ENCODE data around the gene SCNM1.
"Not testable (repeated sequence)": the region's sequence is repeated elsewhere in the genome, so short reads cannot be mapped to it uniquely, and the experiment has no call there.

Gene SCNM1

GRCh38 chr1:151147132-151147503, 18.8 kb upstream of the SCNM1 start:
- no peak for DNase-seq

GRCh38 chr1:151147665-151148064, 18.3 kb upstream of the SCNM1 start:
- no peak for DNase-seq

DNA sequence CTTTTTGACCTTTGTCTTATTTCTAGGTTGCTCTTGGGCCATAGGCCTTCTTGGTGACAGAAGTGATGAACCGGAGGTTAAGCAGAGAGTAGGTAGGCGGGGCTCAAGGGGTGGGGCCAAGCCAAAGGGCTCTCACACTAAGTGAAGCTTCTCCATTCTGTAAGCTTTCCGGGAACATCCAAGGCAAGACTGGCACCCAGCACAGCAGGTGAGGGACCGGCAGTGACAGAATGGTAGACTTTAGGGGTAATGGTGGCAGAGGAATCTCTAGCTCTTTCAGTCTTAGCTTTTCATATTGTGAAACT, 9.5 kb upstream of the SCNM1 start, which contains the start of gene TNFAIP8L2:
TSS of gene TNFAIP8L2 (plus strand) at position 135 of the 305 bp plus-strand sequence. CDS start 2,049 bp downstream, outside the sequence.
- no peak for DNase-seq

- no peak for DNase-seq
These were observed 8.8 kb upstream of the SCNM1 start for GRCh38 chr1:151157067-151157531.

GRCh38 chr1:151158326-151158725, 7.6 kb upstream of the SCNM1 start:
- DNase-seq: no peak

GRCh38 chr1:151158751-151159251, 7.1 kb upstream of the SCNM1 start:
- no peak for DNase-seq

GRCh38 chr1:151159373-151159772, 6.6 kb upstream of the SCNM1 start:
- no peak for DNase-seq

DNA sequence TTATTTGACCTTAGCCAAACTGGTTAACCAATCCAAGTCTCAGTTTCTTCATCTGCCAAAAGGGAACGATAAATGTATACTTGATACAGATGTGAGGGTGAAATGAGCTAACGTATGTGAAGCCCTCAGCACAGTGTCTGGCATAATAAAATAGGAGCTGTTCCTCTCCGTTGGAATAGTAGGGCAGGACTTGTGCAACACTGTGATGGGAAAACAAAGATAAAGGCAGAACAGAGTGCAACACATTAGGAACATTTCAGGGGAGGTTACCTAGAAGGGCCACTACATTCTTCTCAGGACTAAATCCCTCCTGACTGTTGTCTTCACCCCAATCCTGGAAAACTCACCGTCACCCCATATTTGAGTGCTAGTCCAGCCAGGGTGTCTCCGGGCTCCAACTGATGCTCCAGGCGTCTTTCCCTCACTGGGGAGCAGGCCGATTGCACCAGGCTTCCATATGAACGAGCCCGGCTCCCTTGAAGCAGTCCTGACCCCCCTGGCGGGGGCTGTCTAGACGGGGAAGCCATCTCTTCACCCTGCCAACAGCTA, 1.1 kb upstream of the SCNM1 start:
- no peak for DNase-seq

DNA sequence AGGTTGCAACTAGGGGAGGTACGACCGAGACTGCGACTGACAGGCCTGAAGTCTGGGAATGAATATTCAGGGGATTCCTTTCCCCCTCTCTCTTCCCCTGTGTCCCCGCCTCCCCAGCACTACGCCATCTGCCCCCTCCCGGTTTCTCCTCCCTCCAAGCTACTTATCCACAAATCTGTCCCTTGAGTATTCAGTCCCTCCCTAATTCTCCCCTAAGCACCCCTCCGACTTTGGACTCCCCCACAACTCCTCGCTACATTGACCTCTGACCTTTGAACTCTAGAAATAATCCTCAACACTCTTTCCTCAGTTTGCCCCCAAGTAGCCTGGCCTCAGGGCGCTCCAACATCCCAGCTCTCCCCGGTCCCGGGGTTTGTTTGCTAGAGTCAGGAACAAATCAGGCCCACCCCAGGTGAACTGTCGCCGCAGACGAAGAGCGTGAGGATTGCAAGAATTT, 635 bp upstream of the SCNM1 start:
- peak; percentile 16 for DNase-seq

- DNase-seq: no peak
These were observed 587 bp downstream of the SCNM1 start for GRCh38 chr1:151166505-151166956.

GRCh38 chr1:151167116-151167515, 1.2 kb downstream of the SCNM1 start:
- DNase-seq: no peak

DNA sequence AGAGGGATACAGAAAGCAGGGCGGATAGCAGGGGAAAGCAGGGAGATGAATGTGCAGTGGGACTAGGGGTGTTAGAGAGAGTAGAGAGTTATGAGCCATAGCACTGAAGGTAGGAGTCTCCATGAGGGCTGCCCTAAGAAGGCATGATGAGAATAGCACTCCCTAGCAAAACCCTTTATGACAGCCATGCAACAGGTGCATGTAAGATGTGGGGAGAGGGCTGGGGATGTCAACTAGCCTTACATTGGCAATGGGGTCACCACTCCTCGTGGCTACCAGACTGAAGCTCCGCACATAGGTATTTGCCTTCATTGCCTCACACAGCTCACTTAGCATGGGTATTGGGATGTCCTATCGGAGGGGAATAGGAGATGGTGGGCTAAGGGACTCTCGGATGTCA, 5.2 kb downstream of the SCNM1 start:
- DNase-seq: no peak

DNA sequence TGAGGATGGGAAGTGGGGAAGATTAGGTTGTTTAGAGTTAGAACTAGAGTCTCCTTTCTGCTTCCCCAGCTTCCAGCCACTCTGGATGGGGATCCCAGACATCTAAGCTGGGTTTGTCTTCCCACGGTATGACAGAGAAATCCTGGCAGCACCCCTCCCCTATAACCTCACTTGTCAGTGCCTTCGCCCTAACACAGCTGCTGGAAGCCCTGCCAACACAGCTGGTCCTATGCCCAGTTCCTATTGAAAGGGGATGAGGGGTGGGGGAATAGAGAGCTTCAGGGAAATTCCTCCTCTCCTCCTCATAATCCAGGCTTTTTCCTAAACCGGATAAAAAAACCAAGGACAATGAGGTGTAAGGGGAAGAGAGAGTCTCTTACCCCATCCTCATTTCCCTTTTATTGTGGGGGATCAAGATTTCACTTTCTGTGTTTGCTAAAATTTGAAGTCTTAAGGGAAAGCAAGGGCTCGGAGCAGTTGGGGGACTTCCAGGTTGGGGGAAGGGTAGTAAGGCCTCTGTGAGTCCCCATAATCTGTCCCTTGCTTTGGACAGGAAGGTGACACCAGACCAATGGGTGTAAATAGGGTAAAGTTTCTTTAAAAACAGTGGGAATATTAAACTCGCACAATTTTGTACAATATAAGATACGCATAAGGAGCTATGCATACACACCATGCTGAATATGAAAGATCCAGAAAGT, 9.2 kb downstream of the SCNM1 start:
- DNase-seq: no peak

DNA sequence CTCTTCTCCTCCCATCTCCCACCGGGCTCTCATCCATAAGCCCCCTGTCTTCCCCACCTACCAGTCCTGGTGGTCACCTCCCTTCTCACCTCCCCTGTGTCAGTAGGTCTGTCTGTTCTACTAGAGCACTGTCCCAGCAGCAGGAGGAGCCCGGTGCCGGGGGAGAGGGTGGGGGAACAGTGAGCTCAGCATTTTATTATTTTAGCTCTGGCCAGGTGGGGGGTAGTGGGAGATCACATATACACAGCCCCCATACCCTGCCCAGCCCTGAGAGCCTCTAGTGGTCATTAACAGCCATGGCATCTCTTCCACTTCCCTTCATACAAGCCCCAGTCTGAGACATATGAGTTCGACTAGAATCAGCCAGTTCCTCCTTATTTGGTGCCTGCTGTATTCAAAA, 9.9 kb downstream of the SCNM1 start, which contains the start of gene TMOD4:
TSS of gene TMOD4 (minus strand) at position 119 of the 400 bp plus-strand sequence. CDS start 1,106 bp downstream, outside the sequence.
- no peak for DNase-seq

DNA sequence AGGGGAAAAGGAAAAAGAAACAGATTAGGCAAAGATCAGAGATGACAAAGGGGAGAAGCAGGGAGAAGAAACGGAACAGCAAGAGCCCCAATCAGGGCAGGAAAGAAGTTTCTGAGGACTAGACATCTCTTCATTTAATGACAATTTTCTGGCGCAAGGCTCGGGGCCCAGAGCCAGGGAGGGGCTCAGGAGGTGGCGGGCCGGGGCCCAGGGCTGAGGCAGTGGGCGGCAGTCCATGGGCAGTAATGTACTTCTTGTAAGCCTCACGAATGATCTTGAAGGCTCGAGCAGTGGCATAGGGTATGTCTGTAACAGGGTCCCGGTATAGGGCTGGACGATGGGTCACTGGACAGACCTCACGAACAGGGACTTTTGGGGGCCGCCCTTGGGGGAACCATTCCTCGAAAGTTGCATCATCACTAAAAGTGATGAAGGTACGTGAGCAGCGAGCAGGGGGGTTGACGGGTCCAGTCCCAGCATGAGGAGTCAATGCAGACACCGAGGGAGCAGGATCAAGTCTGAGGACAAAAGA, 10.6 kb downstream of the SCNM1 start:
- DNase-seq: no peak

DNA sequence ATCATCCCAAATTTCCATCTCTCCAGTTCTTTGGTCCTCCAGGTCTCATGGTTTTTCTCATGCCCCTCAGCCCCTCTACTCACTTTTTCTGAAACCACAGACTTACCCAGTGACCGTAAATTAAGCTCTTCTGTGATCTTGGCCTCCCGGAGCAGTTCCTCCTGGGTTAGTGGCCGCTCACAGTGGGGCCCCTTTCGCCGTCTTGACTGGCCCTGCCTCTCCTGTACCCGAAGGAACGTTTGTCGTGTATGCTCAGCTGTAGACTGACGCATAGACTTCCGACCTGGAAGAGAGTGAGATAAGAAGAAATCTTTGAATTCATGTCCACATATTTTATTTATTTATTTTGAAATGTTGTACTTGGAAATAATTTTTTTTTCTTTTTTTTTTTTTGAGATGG, 18.3 kb downstream of the SCNM1 start:
- no peak for DNase-seq

GRCh38 chr1:151187205-151187604, 21.3 kb downstream of the SCNM1 start:
- no peak for DNase-seq

DNA sequence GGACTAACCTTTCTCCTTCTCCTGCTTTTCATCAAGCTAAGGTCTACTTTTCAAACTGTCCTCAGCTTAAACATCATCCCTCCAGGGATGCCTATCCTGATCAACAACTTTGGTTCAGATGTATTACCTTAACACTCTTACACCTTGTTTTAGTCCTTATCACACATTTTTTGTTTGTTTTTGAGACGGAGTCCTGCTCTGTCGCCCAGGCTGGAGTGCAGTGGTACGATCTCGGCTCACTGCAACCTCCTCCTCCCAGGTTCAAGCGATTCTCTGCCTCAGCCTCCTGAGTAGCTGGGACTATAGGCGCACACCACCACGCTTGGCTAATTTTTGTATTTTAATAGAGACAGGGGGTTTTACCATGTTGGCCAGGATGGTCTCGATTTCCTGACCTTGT, 22.7 kb downstream of the SCNM1 start:
- DNase-seq: not testable (repeated sequence)

DNA sequence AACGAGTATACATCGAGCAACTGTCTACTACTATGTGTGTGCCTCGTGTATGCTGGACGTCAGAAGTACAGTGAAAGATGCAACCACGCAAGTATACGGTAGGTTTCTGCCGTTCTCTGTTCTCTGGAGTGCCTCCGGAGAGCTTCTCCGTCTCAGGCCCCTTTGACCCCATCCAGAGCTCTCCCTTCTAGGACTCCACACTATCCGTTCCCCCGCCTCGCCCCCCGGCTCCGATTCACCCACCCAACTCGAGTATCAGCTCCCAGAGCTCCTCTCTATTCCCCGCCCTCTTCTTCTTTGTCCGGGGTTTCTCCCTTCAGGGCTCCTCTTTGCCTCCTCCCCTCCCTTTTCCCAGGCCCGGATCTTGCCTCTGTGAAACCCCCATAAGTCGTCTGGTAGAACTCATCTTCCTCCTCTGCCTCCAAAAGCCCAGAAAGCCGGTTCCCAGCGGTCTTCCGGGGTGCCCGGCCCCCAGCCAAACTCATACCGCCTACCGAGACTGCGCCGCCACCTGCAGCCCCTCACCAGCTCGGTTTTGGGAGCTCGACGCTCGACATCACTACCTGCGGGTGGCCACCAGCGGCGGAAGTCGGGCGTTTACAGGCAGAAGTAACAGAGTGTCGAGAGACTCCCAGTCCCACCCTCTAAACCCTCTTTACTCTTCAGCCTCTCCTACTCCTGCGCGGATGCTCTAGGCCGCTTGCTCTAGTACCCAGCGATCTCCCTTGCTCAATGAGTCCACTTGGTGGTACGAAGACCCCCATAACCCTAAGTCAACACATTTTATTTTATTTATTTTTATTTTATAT, 23.9 kb downstream of the SCNM1 start, which contains the start of gene VPS72:
TSS of gene VPS72 (minus strand) at position 561 of the 809 bp plus-strand sequence. CDS start at position 485, 76 bp downstream.
- peak; percentile 77 for DNase-seq

DNA sequence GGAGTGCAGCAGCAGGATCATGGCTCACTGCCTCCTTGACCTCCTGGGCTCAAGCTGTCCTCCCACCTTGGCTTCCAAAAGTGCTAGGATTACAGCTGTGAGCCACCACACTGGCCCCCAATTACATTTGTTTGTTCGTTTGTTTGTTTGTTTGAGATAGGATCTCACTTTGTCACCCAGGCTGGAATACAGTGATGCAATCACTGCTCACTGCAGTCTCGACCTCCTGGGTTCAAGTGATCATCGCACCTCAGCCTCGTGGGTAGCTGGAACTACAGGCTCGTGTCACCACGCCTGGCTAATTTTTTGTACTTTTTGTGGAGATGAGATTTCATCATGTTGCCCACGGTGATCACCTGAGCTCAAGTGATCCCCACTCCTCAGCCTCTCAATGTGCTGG, 26.1 kb downstream of the SCNM1 start:
- DNase-seq: no peak

DNA sequence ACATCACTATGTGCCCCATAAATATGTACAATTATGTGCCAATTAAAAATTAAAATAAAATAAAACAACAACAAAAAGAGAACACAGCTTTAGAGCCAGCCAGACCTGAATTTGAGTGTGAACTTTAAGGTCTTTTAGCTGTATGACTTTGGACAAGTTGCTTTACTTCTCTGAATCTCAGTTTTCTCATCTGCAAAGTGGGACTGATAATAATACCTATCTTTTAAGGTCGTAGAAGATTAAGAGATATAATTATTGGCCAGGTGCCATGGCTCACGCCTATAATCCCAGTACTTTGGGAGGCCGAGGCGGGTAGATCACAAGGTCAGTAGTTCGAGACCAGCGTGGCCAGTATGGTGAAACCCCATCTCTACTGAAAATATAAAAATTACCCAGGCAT, 27.4 kb downstream of the SCNM1 start:
- no peak for DNase-seq

DNA sequence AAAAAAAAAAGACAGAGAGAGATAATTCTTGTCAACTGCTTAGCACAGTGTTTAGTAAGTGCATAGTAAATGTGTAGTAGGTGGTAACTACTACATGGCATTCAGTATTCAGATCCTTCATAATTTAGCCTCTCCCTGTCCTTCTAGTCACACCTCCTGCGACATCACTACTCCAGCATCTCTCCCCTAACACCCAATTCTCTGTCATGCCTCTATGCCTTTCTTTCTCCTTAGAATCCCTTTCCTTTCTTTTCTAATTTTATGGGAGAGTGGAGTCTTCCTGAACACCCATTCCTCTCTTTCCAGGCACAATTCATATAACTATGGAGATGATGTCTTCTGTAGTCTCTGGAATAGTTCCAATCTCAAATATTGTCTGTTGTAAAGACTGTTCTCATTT, 27.9 kb downstream of the SCNM1 start:
- DNase-seq: no peak

All from NCI-H446 treated with DMSO at 0.1 percent for 48 hours (cell line).